ENCODE data around the gene DOCK11. TPM values are rescaled to one million over a fixed set of nuclear protein-coding genes. Genes with fewer than 3 reads are reported as not detected.

Gene DOCK11
- total RNA-seq, 4 donors from 2014 or later = 131 to 240 (median 175) TPM

- no peak for TF ChIP-seq CTCF (IDR thresholded peaks at IDR 0.05; ENCODE audit: low read depth)
These were observed 130.7 kb downstream of the DOCK11 start for GRCh38 chrX:118626346-118626745.

DNA sequence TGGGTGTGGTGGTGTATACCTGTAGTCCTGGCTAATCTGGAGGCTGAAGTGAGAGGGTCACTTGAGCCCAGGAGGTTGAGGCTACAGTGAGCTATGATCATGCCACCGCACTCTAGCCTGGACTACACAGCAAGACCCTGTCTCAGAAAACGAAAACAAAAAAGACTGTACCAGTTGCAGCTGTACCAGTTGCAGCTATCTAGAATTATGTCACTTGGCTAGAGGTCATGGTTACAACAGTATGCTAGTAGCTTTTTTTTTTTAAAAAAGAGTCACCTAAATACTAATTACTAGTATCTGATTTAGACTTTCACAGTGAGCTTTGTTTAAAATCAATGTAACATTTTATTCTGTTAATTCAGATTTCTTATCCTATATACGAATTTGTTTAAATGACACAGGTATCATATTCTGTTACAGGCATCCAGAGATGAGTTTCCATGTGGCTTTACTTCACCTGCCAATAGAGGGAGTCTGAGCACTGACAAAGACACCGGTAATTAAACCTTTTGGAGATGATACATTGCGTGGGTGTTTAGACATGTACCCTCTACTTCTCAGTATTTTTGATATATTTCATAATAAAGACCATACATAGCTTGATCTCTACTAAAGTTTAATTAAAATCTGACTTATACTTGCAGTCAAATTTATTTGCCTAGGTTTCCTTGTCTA lies 131.6 kb downstream of the DOCK11 start:
- no peak for TF ChIP-seq CTCF (IDR thresholded peaks at IDR 0.05; ENCODE audit: low read depth)

DNA sequence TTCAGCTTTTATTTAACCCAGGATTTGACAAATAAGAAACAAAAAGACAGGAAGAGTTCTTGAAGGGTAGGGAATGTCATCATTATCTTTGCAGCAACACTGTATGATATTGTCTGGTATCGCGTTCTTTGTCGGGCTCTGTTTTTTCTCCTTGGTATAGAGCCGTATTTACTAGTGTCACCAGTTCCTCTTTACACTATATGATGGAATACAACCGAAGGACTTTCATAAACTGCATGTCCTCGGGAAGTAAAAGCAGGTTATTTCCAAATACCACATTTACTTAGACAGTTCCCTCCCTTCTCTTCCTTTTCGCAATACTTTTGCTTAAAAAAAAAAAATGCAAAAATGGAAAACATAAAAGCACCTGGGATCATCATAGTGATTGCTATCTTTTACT lies 135.2 kb downstream of the DOCK11 start:
- no peak for TF ChIP-seq CTCF (IDR thresholded peaks at IDR 0.05; ENCODE audit: low read depth)

- no peak for TF ChIP-seq CTCF (IDR thresholded peaks at IDR 0.05; ENCODE audit: low read depth)
These were observed 136.0 kb downstream of the DOCK11 start for GRCh38 chrX:118631586-118631985.

- no peak for TF ChIP-seq CTCF (IDR thresholded peaks at IDR 0.05; ENCODE audit: low read depth)
These were observed 137.2 kb downstream of the DOCK11 start for GRCh38 chrX:118632862-118633261.

- no peak for TF ChIP-seq CTCF (IDR thresholded peaks at IDR 0.05; ENCODE audit: low read depth)
These were observed 137.9 kb downstream of the DOCK11 start for GRCh38 chrX:118633530-118633929.

- no peak for TF ChIP-seq CTCF (IDR thresholded peaks at IDR 0.05; ENCODE audit: low read depth)
These were observed 138.7 kb downstream of the DOCK11 start for GRCh38 chrX:118634336-118634735.

Measured in subcutaneous adipose tissue (tissue), 4 donors.